WTC11 (cell line): ENCODE measurements around the gene C6orf136.

Source experiments
- CBFB ChIP-seq: sonication (generic); formaldehyde crosslinking; IDR thresholded peaks from 2 replicates; pipeline ENCODE4 v1.8.1; 2022; ENCODE audit warnings: mild to moderate bottlenecking, low read depth, missing genetic modification reagents
- CREB1 ChIP-seq: sonication (generic); formaldehyde crosslinking; IDR thresholded peaks from 2 replicates; pipeline ENCODE4 v1.8.0; 2023; ENCODE audit warnings: mild to moderate bottlenecking, missing genetic modification reagents
- CTCF ChIP-seq: fragments of 200-600 bp; IDR thresholded peaks from 2 replicates; pipeline ENCODE4 v1.8.0; 2022; ENCODE audit warnings: antibody characterized with exemption
- IRF1 ChIP-seq: sonication (generic); formaldehyde crosslinking; IDR thresholded peaks from 2 replicates; pipeline ENCODE4 v1.8.0; 2023; ENCODE audit warnings: missing genetic modification reagents
- JUN ChIP-seq: sonication (generic); formaldehyde crosslinking; IDR thresholded peaks from 2 replicates; pipeline ENCODE4 v1.8.0; 2023; ENCODE audit warnings: mild to moderate bottlenecking, missing genetic modification reagents
- OVOL2 ChIP-seq: fragments of 250-450 bp; sonication (Bioruptor Pico); IDR thresholded peaks from 2 replicates; pipeline ENCODE4 v1.9.0; 2021; ENCODE audit warnings: mild to moderate bottlenecking, borderline replicate concordance
- RELA ChIP-seq: sonication (generic); formaldehyde crosslinking; IDR thresholded peaks from 2 replicates; pipeline ENCODE4 v1.8.1; 2022; ENCODE audit warnings: missing genetic modification reagents, mild to moderate bottlenecking, borderline replicate concordance
- TF ChIP-seq, protein P1 (sequence below): sonication (generic); formaldehyde crosslinking; IDR thresholded peaks from 2 replicates; pipeline ENCODE4 v1.8.0; 2022; ENCODE audit warnings: mild to moderate bottlenecking, missing genetic modification reagents
- TF ChIP-seq, protein P2 (sequence below): fragments of 250-450 bp; sonication (Bioruptor Pico); IDR thresholded peaks from 2 replicates; pipeline ENCODE4 v1.9.0; 2021; ENCODE audit warnings: moderate library complexity, mild to moderate bottlenecking, inconsistent platforms, borderline replicate concordance
- TF ChIP-seq, protein P3 (sequence below): sonication (generic); formaldehyde crosslinking; IDR thresholded peaks from 2 replicates; pipeline ENCODE4 v1.8.1; 2022; ENCODE audit warnings: low read depth, mild to moderate bottlenecking, moderate library complexity, missing genetic modification reagents, borderline replicate concordance
- TF ChIP-seq, protein P4 (sequence below): sonication (generic); formaldehyde crosslinking; IDR thresholded peaks from 2 replicates; pipeline ENCODE4 v1.8.1; 2023; ENCODE audit warnings: mild to moderate bottlenecking, missing genetic modification reagents, moderate library complexity
- TF ChIP-seq, protein P5 (sequence below): sonication (generic); formaldehyde crosslinking; IDR thresholded peaks from 2 replicates; pipeline ENCODE4 v1.8.0; 2022; ENCODE audit warnings: mild to moderate bottlenecking, missing genetic modification reagents

GRCh38 chr6:30670760-30671527, 24.0 kb downstream of the C6orf136 start:
- TF ChIP-seq CTCF (no peak), CREB1 (CRISPR knock-in tag) (no peak), JUN (no peak), OVOL2 (CRISPR knock-in tag) (no peak), CBFB (CRISPR knock-in tag) (no peak), RELA (CRISPR knock-in tag) (no peak), IRF1 (no peak)
- TF ChIP-seq, protein P1, sequence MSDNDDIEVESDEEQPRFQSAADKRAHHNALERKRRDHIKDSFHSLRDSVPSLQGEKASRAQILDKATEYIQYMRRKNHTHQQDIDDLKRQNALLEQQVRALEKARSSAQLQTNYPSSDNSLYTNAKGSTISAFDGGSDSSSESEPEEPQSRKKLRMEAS (CRISPR knock-in tag): no peak
- TF ChIP-seq, protein P2, sequence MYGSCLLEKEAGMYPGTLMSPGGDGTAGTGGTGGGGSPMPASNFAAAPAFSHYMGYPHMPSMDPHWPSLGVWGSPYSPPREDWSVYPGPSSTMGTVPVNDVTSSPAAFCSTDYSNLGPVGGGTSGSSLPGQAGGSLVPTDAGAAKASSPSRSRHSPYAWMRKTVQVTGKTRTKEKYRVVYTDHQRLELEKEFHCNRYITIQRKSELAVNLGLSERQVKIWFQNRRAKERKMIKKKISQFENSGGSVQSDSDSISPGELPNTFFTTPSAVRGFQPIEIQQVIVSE (CRISPR knock-in tag): no peak
- TF ChIP-seq, protein P3, sequence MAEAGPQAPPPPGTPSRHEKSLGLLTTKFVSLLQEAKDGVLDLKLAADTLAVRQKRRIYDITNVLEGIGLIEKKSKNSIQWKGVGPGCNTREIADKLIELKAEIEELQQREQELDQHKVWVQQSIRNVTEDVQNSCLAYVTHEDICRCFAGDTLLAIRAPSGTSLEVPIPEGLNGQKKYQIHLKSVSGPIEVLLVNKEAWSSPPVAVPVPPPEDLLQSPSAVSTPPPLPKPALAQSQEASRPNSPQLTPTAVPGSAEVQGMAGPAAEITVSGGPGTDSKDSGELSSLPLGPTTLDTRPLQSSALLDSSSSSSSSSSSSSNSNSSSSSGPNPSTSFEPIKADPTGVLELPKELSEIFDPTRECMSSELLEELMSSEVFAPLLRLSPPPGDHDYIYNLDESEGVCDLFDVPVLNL (CRISPR knock-in tag): no peak
- TF ChIP-seq, protein P4, sequence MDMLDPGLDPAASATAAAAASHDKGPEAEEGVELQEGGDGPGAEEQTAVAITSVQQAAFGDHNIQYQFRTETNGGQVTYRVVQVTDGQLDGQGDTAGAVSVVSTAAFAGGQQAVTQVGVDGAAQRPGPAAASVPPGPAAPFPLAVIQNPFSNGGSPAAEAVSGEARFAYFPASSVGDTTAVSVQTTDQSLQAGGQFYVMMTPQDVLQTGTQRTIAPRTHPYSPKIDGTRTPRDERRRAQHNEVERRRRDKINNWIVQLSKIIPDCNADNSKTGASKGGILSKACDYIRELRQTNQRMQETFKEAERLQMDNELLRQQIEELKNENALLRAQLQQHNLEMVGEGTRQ (CRISPR knock-in tag): no peak
- TF ChIP-seq, protein P5, sequence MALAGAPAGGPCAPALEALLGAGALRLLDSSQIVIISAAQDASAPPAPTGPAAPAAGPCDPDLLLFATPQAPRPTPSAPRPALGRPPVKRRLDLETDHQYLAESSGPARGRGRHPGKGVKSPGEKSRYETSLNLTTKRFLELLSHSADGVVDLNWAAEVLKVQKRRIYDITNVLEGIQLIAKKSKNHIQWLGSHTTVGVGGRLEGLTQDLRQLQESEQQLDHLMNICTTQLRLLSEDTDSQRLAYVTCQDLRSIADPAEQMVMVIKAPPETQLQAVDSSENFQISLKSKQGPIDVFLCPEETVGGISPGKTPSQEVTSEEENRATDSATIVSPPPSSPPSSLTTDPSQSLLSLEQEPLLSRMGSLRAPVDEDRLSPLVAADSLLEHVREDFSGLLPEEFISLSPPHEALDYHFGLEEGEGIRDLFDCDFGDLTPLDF (CRISPR knock-in tag): no peak
